ENCODE data around the gene HAUS8.
"Not testable (repeated sequence)": the region's sequence is repeated elsewhere in the genome, so short reads cannot be mapped to it uniquely, and the experiment has no call there.

Gene HAUS8

DNA sequence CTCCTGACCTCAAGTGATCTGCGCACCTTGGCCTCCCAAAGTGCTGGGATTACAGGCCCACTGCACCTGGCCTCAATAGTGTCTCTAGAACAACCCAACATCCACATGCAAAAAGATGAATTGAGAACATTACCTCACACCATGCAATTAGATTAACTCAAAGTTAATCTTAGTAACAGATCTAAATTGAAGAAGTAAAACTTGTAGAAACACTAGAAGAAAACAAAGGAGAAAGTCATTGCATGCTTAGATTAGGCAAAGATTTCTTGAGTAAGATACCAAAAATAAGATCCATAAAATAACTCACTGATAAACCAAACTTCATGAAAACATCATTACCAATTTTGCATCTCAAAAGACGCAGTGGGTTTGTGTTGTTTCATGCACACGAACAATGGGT is 51.4 kb downstream of the HAUS8 start:
- TF ChIP-seq POLR2A (IDR thresholded peaks at IDR 0.05; ENCODE audit: low read length), result no peak
- TF ChIP-seq GATA1 (IDR thresholded peaks at IDR 0.05; ENCODE audit: low read depth, low read length), result no peak
- DNase-seq, result no peak

DNA sequence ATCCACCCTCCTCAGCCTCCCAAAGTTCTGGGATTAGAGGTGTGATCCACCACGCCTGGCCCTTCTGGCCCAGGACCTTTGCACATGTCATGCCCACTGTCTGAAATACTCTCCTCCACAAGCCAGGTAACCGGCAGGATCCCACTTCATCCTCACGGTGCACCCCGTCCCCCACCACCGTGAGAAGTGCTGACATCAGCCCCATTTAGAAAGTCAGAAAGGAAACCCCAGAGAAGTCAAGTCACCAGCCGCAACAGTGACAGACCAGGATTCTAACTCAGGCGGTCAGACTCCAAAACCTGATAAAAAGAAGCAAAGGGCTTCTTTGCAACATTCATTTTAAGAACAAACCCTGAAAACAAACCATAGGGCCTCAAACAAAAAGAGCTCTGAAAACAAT is 52.5 kb downstream of the HAUS8 start:
- TF ChIP-seq GATA1 (IDR thresholded peaks at IDR 0.05; ENCODE audit: low read depth, low read length), result no peak
- TF ChIP-seq POLR2A (IDR thresholded peaks at IDR 0.05; ENCODE audit: low read length), result no peak
- no peak for DNase-seq

DNA sequence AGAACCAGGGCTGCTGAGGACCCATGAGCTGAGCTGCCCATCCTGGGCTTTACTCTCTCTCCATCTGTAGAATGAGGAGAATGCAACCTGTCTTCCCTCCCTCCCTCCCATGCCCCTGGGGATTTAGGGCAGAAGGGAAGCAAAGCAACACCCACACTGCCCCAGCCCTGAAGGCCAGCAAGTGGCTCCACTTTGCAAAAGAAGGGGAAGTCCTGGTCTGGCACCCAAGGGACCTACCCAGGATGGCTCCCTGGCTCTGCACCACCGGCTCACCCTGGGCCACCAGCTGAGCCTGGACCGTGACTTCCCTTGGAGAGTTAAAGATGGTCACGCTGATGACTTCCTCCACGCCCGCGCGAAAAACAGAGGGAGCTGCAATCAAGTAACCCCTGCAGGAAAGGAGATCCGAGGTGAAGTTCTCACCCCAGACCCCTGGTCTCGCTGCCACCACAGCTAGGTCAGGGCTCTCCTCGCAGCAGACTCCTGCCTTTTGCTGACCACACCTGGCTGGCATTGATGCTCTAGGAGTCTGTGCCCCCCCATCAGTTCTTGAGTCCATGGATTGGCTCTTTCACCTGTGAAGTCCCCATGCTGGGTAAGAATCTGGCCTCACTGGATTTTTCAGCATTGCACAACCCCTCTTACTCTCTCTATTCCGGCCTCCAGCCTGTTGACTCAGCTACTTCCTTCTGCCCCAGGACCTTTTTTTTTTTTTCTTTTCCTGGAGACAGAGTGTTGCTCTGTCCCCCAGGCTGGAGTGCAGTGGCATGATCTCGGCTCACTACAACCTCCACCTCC is 53.3 kb downstream of the HAUS8 start:
- no peak for DNase-seq
- TF ChIP-seq GATA1 (IDR thresholded peaks at IDR 0.05; ENCODE audit: low read depth, low read length), result no peak
- TF ChIP-seq POLR2A (IDR thresholded peaks at IDR 0.05; ENCODE audit: low read length), result no peak

DNA sequence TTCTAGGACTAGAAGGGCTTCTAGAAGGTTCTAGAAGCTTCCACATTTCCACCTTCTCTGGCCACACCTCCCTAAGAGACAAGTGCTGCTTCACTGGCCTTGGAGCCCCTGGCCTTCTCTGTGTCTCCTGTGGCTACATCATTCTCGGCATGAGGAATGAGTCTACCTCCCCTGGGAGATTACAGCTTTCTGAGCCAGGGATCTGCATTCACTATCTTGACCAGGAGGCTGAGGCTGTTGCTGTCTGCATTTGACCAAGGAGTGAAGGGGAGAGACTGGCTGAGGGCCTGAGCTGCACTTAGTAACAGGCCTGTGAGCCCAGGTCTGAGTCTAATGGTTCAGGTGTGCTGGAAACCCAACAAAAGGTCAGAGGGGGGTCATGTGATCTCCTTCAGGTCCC is 53.9 kb downstream of the HAUS8 start:
- DNase-seq, result no peak
- TF ChIP-seq GATA1 (IDR thresholded peaks at IDR 0.05; ENCODE audit: low read depth, low read length) (no peak), POLR2A (IDR thresholded peaks at IDR 0.05; ENCODE audit: low read length) (no peak)

- DNase-seq, result peak; percentile 17
- TF ChIP-seq POLR2A (IDR thresholded peaks at IDR 0.05; ENCODE audit: low read length), result no peak
- TF ChIP-seq GATA1 (IDR thresholded peaks at IDR 0.05; ENCODE audit: low read depth, low read length), result no peak
Observed at GRCh38 chr19:17020823-17021222, 54.4 kb downstream of the HAUS8 start.

DNA sequence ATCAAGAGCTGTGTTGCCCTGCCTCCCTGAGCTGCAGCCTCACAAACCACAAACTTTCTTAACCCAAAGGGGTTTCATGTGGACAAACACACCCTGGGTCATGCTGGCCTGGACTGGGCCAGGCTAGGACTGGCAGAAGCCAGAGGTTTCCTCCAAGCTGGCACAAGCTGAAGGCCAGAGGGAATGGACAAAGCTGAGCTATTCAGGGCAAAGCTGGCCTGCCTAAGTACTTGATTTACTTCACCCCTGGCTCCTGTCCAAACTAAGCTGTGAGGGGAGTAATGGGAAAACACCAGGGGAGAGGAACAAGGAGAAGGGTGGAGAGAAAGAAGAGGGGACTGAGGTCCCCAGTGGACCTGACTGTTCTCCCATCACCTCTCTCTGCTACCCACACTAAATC is 54.9 kb downstream of the HAUS8 start:
- TF ChIP-seq GATA1 (IDR thresholded peaks at IDR 0.05; ENCODE audit: low read depth, low read length), result no peak
- TF ChIP-seq POLR2A (IDR thresholded peaks at IDR 0.05; ENCODE audit: low read length), result no peak

GRCh38 chr19:17014212-17014861 is 60.9 kb downstream of the HAUS8 start:
- not testable (repeated sequence) for DNase-seq

More for the DNA sequence above, 54.9 kb downstream of the HAUS8 start:
- DNase-seq, result no peak

- TF ChIP-seq GATA1 (IDR thresholded peaks at IDR 0.05; ENCODE audit: low read depth, low read length) (no peak), POLR2A (IDR thresholded peaks at IDR 0.05; ENCODE audit: low read length) (no peak)
Observed at GRCh38 chr19:17011485-17011884, 63.8 kb downstream of the HAUS8 start.

GRCh38 chr19:17006579-17006978 is 68.7 kb downstream of the HAUS8 start:
- DNase-seq, result no peak
- TF ChIP-seq POLR2A (IDR thresholded peaks at IDR 0.05; ENCODE audit: low read length), result no peak
- no peak for TF ChIP-seq GATA1 (IDR thresholded peaks at IDR 0.05; ENCODE audit: low read depth, low read length)

More at GRCh38 chr19:17011485-17011884, 63.8 kb downstream of the HAUS8 start:
- no peak for DNase-seq

GRCh38 chr19:17005000-17005399 is 70.3 kb downstream of the HAUS8 start:
- DNase-seq, result no peak
- TF ChIP-seq POLR2A (IDR thresholded peaks at IDR 0.05; ENCODE audit: low read length), result no peak
- TF ChIP-seq GATA1 (IDR thresholded peaks at IDR 0.05; ENCODE audit: low read depth, low read length), result no peak

DNA sequence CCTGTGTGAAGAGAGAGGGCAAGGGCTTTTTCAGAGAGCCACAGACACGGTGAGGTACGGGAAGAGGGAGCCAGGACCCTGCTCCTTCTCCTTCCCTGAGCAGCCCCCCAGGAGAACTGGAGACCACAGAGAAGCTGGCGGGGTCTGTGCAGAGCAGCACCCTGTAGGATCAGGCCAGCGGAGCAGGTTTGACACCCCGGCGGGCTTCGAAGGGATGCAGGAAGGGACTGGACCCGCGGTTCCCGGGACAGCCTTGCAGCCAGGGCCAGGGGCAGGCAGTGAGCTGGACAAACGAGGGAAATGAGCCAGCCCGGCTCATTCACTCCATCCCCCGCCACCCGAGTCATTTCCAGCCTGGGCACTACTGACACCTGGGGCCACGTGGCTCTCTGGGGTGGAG is 70.9 kb downstream of the HAUS8 start:
- TF ChIP-seq POLR2A (IDR thresholded peaks at IDR 0.05; ENCODE audit: low read length) (no peak), GATA1 (IDR thresholded peaks at IDR 0.05; ENCODE audit: low read depth, low read length) (no peak)
- no peak for DNase-seq

DNA sequence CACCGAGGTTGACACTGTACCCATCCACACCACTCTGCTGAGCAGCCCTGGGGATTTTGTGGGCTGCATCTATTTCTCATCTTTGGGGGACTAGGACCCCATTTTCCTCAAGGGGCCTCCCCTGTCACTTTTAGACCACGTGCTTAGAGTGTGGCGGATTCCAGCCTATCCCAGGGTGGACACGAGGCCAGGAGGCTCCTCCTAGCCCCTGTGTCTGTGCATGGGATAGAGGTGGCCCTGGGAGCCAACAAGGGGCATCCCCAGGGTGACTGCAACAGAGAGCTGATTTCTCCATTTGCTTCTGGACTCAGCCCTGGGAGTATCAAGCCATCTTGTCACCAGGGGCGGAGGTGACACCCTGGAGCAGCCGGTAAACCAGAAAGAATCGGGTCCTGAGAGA is 72.8 kb downstream of the HAUS8 start:
- TF ChIP-seq POLR2A (IDR thresholded peaks at IDR 0.05; ENCODE audit: low read length), result no peak
- no peak for TF ChIP-seq GATA1 (IDR thresholded peaks at IDR 0.05; ENCODE audit: low read depth, low read length)
- no peak for DNase-seq

- no peak for TF ChIP-seq POLR2A (IDR thresholded peaks at IDR 0.05; ENCODE audit: low read length)
- no peak for TF ChIP-seq GATA1 (IDR thresholded peaks at IDR 0.05; ENCODE audit: low read depth, low read length)
- DNase-seq, result no peak
Observed at GRCh38 chr19:17001603-17002183, 73.6 kb downstream of the HAUS8 start.
